Esophagus (tissue), 2 donors: ENCODE measurements around the gene LAMB1. TPM values are rescaled to one million over a fixed set of nuclear protein-coding genes. Genes with fewer than 3 reads are reported as not detected.

Experiments
- H3K27ac ChIP-seq, 2 donors: one replicate each; pipeline ENCODE4 v1.5.1; 2013; ENCODE audit warnings: low read depth in 2 of 2, mild to moderate bottlenecking in 2 of 2, inconsistent platforms in 1 of 2, low read length in 1 of 2, moderate library complexity in 1 of 2
- H3K27me3 ChIP-seq, 2 donors: one replicate each; pipeline ENCODE4 v1.6.1; 2013; ENCODE audit warnings: low read length in 2 of 2, control low read depth in 1 of 2, mild to moderate bottlenecking in 1 of 2; ENCODE audit not compliant: insufficient read depth in 2 of 2, control insufficient read depth in 1 of 2
- H3K36me3 ChIP-seq, 2 donors: one replicate each; pipeline ENCODE4 v1.6.1; 2013; ENCODE audit warnings: low read length in 1 of 2; ENCODE audit not compliant: control insufficient read depth in 2 of 2, insufficient read depth in 2 of 2
- H3K4me1 ChIP-seq, 2 donors: one replicate each; pipeline ENCODE4 v1.6.1; 2013; ENCODE audit warnings: low read length in 1 of 2; ENCODE audit not compliant: control insufficient read depth in 2 of 2, insufficient read depth in 2 of 2
- H3K4me3 ChIP-seq, 2 donors: one replicate each; pipeline ENCODE4 v1.5.1; 2013; ENCODE audit warnings: low read length in 2 of 2, mild to moderate bottlenecking in 2 of 2, low read depth in 1 of 2, moderate library complexity in 1 of 2
- H3K9me3 ChIP-seq, 2 donors: one replicate each; pipeline ENCODE4 v1.6.1; 2013; ENCODE audit warnings: mild to moderate bottlenecking in 2 of 2, low read depth in 1 of 2, low read length in 1 of 2, moderate library complexity in 1 of 2; ENCODE audit not compliant: control insufficient read depth in 2 of 2, insufficient read depth in 1 of 2
- WGBS, 2 donors: extraction: QIAGEN DNeasy Blood & Tissue Kit; methylation state at CpG; one replicate each; pipeline ENCODE4 v1.1.7; 2013; 5-methylcytosine and 5-hydroxymethylcytosine counted together
- polyA plus RNA-seq, 2 donors: library from polyadenylated mRNA; stranded (reverse); fragments of 200-250 nt; gene quantifications; one replicate each; pipeline ENCODE4 v1.2.3, GENCODE V29; 2013
- donor health status: healthy with polysubstance abuse.
- donor health status: Bipolar disorder and iron deficiency.

LAMB1 gene
- polyA plus RNA-seq, 2 donors: 25.2 to 27.5 TPM

- H3K4me1 ChIP-seq: no peaks in the 10 kb centered on the region
- H3K27ac ChIP-seq: no peak overlapping the region
Observed at GRCh38 chr7:108010377-108010776, 7.4 kb upstream of the LAMB1 start.

GRCh38 chr7:108009873-108010272, 6.9 kb upstream of the LAMB1 start:
- no peaks in the 10 kb centered on the region for H3K4me1 ChIP-seq
- no peaks in the 10 kb centered on the region for H3K36me3 ChIP-seq
- no peaks in the 10 kb centered on the region for H3K27me3 ChIP-seq
- 72 to 84% methylated on average over 4 of the region's 4 CpGs for WGBS, 2 donors
- H3K27ac ChIP-seq: no peak overlapping the region
- H3K9me3 ChIP-seq: no peaks in the 10 kb centered on the region
- H3K4me3 ChIP-seq: no peak overlapping the region

More at GRCh38 chr7:108010377-108010776, 7.4 kb upstream of the LAMB1 start:
- Histone ChIP-seq H3K4me3 (no peak overlapping the region), H3K27me3 (no peaks in the 10 kb centered on the region), H3K9me3 (no peaks in the 10 kb centered on the region), H3K36me3 (no peaks in the 10 kb centered on the region)
- WGBS, 2 donors: 73 to 91% methylated on average over 1 of the region's 1 CpG

- Histone ChIP-seq H3K4me3 (no peak overlapping the region), H3K4me1 (no peaks in the 10 kb centered on the region), H3K9me3 (no peaks in the 10 kb centered on the region), H3K27ac (no peak overlapping the region), H3K27me3 (no peaks in the 10 kb centered on the region), H3K36me3 (no peaks in the 10 kb centered on the region)
Observed at GRCh38 chr7:108008827-108009226, 5.9 kb upstream of the LAMB1 start.

GRCh38 chr7:108008240-108008639, 5.3 kb upstream of the LAMB1 start:
- Histone ChIP-seq H3K27ac (no peak overlapping the region), H3K4me1 (no peaks in the 10 kb centered on the region)

GRCh38 chr7:108007762-108008161, 4.8 kb upstream of the LAMB1 start:
- H3K4me1 ChIP-seq: no peaks in the 10 kb centered on the region

More at GRCh38 chr7:108008240-108008639, 5.3 kb upstream of the LAMB1 start:
- no peak overlapping the region for H3K4me3 ChIP-seq
- no peaks in the 10 kb centered on the region for H3K9me3 ChIP-seq
- no peaks in the 10 kb centered on the region for H3K36me3 ChIP-seq
- no peaks in the 10 kb centered on the region for H3K27me3 ChIP-seq
- 81 to 90% methylated on average over 4 of the region's 4 CpGs for WGBS, 2 donors

GRCh38 chr7:108007261-108007660, 4.3 kb upstream of the LAMB1 start:
- no peaks in the 10 kb centered on the region for H3K4me1 ChIP-seq
- no peaks in the 10 kb centered on the region for H3K36me3 ChIP-seq
- H3K27me3 ChIP-seq: no peaks in the 10 kb centered on the region
- WGBS, 2 donors: 71 to 83% methylated on average over 3 of the region's 3 CpGs
- H3K4me3 ChIP-seq: no peak overlapping the region
- H3K9me3 ChIP-seq: no peaks in the 10 kb centered on the region
- no peak overlapping the region for H3K27ac ChIP-seq

More at GRCh38 chr7:108007762-108008161, 4.8 kb upstream of the LAMB1 start:
- Histone ChIP-seq H3K9me3 (no peaks in the 10 kb centered on the region), H3K4me3 (no peak overlapping the region), H3K27ac (no peak overlapping the region), H3K36me3 (no peaks in the 10 kb centered on the region), H3K27me3 (no peaks in the 10 kb centered on the region)
- 67 to 69% methylated on average over 3 of the region's 3 CpGs for WGBS, 2 donors

- Histone ChIP-seq H3K4me3 (no peak overlapping the region), H3K27ac (peak overlapping the region in 1 of 2 donors; percentile 41), H3K27me3 (no peaks in the 10 kb centered on the region), H3K4me1 (peaks cover 4 to 5% of the 10 kb centered on the region in 2 donors), H3K9me3 (no peaks in the 10 kb centered on the region), H3K36me3 (no peaks in the 10 kb centered on the region)
- 47 to 61% methylated on average over 13 of the region's 13 CpGs for WGBS, 2 donors
Observed at GRCh38 chr7:108004220-108005142, 1.5 kb upstream of the LAMB1 start.

- peaks cover 4 to 5% of the 10 kb centered on the region in 2 donors for H3K4me1 ChIP-seq
- H3K4me3 ChIP-seq: peak overlapping the region; percentile 65 to 70
- H3K27me3 ChIP-seq: no peaks in the 10 kb centered on the region
- no peaks in the 10 kb centered on the region for H3K36me3 ChIP-seq
- H3K27ac ChIP-seq: peak overlapping the region; percentile 26 to 42
- no peaks in the 10 kb centered on the region for H3K9me3 ChIP-seq
- 45 to 49% methylated on average over 15 of the region's 15 CpGs for WGBS, 2 donors
Observed at GRCh38 chr7:108003599-108003935, 606 bp upstream of the LAMB1 start.

- WGBS, 2 donors: 1 to 2% methylated on average over 75 of the region's 75 CpGs
- peak overlapping the region; percentile 72 to 76 for H3K27ac ChIP-seq
- H3K9me3 ChIP-seq: no peaks in the 10 kb centered on the region
- H3K4me3 ChIP-seq: peak overlapping the region; percentile 65 to 70
- H3K27me3 ChIP-seq: no peaks in the 10 kb centered on the region
- H3K36me3 ChIP-seq: no peaks in the 10 kb centered on the region
- H3K4me1 ChIP-seq: peaks cover 4 to 5% of the 10 kb centered on the region in 2 donors
Observed at GRCh38 chr7:108001764-108002725, 916 bp downstream of the LAMB1 start.
